Gastrocnemius medialis (tissue), 4 donors: ENCODE measurements around the gene AFAP1.

Experiments used
- CTCF ChIP-seq, 5 experiments: fragments of 450-650 bp in 3 of 5; fragments of 200-600 bp in 2 of 5; sonication (generic) in 2 of 5; IDR thresholded peaks in 4 of 5; conservative IDR thresholded peaks in 1 of 5; 1 replicate in 4 of 5; 2 replicates in 1 of 5; pipeline ENCODE4 v1.5.1; 2016 to 2019; ENCODE audit warnings: antibody characterized with exemption in 5 of 5, mild to moderate bottlenecking in 3 of 5, moderate library complexity in 3 of 5
- POLR2A ChIP-seq, 2 donors: fragments of 450-650 bp; IDR thresholded peaks; one replicate each; pipeline ENCODE4 v1.6.1; 2017; ENCODE audit warnings: antibody characterized with exemption in 2 of 2, mild to moderate bottlenecking in 2 of 2, moderate library complexity in 2 of 2

- no peak for TF ChIP-seq CTCF (IDR thresholded peaks at IDR 0.05 in 4 of 5, conservative IDR thresholded peaks at IDR 0.05 in 1 of 5)
- TF ChIP-seq POLR2A (IDR thresholded peaks at IDR 0.05) = no peak
Observed at GRCh38 chr4:7867701-7868435, 71.8 kb downstream of the AFAP1 start.
